Amygdala (tissue), 56 donors: Measurements from ENCODE around the gene NOTCH4.
"Not testable (repeated sequence)": the region's sequence is repeated elsewhere in the genome, so short reads cannot be mapped to it uniquely, and the experiment has no call there.

ENCODE experiments used
- DNase-seq, 56 donors: peaks; one replicate each; lab custom pipeline; 2025; lab: John Stamatoyannopoulos, UW

The NOTCH4 gene

GRCh38 chr6:32220021-32220420 is 3.8 kb downstream of the NOTCH4 start:
- no peak for DNase-seq

GRCh38 chr6:32218167-32218566 is 5.7 kb downstream of the NOTCH4 start:
- no peak for DNase-seq

- no peak for DNase-seq
These were observed 6.9 kb downstream of the NOTCH4 start for GRCh38 chr6:32216998-32217397.

- DNase-seq = no peak
These were observed 7.6 kb downstream of the NOTCH4 start for GRCh38 chr6:32216285-32216684.

DNA sequence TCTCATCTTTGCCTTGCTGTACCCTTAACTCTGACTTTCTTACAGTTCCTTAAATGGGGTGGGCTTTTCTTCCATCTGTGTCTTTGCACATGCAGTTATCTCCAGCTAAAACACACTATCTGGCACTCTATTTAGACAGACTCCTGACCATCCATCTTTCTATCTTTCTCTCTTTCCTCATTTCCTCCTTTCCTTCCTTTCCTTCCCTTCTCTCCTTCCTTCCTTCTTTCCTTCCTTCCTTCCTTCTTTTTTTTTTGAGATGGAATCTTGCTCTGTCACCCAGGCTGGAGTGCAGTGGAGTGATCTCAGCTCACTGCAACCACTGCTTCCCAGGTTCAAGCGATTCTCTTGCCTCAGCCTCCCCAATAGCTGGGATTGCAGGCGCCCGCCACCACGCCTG is 8.2 kb downstream of the NOTCH4 start:
- DNase-seq = no peak

DNA sequence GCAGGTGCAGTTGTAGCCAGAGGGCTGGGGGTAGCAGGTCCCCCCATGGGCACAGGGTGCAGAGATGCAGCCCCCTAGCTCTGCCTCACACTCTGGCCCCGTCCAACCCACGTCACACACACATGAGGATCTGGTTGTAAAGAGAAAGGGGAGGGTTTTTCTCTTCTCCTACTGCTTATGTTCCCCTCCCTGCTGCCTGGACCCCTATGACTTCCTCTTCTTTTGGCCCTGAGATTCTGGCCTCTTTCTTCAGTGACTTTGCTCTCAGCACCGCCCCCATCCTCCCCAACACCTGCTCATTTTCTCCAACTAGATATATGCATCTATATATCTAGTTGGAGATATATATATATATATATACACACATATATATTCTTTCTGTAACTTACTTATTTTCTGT is 9.7 kb downstream of the NOTCH4 start:
- no peak for DNase-seq

DNA sequence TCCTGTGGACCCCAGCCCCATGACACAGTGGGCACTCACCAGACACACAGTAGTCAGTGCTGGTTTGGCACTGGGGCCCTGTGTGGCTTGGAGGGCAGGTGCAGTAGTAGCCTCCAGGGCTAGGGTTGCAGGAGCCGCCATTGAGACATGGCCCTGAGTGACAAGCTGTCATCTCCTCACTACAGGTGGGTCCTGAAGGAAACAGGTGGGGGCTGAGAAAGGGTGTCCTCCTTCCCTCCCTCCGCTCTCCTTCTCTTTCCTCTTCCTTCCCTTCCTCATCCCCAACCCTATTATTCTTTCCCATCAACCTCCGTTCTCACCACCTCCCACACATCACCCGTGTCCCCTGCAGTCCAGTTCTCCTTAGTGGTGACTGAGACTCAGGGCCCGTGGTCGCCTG is 10.2 kb downstream of the NOTCH4 start:
- DNase-seq = no peak

GRCh38 chr6:32212076-32212760 is 11.6 kb downstream of the NOTCH4 start:
- DNase-seq = no peak

DNA sequence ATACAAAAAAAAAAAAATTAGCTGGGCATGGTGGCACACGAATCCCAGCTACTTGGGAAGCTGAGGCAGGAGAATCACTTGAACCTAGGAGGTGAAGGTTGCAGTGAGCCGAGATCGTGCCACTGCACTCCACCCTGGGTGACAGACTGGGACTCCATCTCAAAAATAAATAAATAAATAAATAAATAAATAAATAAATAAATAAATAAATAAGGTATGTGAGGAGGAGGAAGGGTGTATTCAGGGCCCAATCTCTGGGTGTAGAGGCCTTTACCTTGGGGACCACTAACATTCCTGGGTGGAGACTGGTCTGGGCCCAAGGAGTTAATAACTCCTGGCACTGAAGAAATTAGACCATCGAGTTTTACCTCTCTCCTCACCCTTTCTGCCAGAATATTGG is 12.4 kb downstream of the NOTCH4 start:
- DNase-seq = not testable (repeated sequence)

DNA sequence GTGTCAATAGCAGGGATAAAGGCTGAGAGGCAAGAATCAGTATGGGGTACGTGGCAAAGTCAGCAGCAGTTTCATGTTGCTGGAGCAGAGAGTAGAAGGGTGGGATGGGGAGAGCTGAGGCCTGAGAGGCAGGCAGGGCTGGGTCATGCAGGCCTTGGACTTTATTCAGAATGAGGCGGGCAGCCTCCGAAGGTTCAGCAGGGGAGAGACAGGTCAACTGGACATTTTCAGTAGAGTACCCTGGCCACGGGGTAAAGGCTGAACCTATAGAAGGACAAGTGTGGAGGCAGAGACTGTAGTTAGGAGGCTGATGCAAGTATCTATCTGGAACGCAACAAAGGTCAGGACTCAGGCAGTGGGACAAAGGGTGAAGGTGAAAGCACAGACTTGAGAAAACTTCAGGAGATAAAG is 13.7 kb downstream of the NOTCH4 start:
- no peak for DNase-seq

- DNase-seq = no peak
These were observed 14.9 kb downstream of the NOTCH4 start for GRCh38 chr6:32208996-32209395.

DNA sequence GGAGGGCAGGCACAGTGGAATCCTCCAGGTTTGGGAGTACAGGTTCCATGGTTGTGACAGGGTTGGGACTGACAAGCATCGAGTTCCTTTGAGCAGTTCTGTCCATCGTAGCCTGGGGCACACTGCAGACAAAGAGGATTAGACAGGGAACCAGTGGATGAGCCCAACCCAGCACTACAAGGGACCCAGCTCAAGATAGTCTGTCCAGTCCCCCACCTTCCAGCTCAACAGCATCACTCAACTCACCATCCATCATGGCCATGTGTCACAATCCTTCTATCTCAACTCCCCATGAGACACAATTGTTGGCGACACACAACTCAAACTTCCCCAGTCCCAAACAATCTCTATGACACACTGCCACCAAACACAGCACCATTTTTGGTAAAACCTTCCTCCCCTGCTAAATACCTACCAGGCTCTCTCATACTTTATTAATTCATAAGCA is 19.6 kb downstream of the NOTCH4 start:
- no peak for DNase-seq

GRCh38 chr6:32203426-32204267 is 20.2 kb downstream of the NOTCH4 start:
- no peak for DNase-seq

- no peak for DNase-seq
These were observed 21.7 kb downstream of the NOTCH4 start for GRCh38 chr6:32202186-32202585.

DNA sequence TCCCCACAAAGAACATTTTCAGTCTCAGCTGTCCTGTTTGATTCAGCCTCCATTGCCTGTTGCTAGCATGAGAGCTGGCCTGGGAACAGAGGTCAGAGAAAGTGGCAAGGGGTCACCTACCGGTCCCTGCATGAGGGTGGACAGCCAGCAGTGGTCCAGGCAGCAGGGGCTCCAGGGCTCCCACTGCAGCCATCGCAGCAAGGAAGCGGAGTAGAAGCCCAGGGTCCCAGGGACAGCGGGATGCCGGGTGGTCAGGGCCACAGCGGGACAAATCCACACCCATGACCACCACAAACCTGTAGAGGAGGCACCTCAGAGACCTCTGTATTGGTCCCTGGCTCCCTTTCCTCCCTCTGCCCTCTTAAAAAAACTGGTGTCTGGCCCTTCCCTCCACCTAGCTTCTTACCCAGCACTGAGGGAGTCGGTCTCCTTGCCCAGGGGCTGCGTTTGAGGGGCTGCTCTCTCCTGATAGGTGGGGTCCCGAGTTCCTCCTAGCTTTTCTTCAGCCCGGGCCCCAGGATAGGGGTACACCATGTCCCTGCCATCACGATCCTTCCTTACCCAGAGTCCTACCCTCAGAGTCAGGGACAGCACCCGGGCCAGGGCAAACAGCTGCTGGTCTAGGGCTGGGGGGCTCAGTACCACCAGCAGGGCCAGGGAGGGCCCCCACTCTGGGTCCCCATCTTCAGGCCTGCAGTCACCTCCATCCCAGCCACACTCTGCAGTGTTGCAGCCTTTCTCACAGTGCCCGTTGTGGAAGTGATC is 23.0 kb downstream of the NOTCH4 start:
- DNase-seq = no peak

DNA sequence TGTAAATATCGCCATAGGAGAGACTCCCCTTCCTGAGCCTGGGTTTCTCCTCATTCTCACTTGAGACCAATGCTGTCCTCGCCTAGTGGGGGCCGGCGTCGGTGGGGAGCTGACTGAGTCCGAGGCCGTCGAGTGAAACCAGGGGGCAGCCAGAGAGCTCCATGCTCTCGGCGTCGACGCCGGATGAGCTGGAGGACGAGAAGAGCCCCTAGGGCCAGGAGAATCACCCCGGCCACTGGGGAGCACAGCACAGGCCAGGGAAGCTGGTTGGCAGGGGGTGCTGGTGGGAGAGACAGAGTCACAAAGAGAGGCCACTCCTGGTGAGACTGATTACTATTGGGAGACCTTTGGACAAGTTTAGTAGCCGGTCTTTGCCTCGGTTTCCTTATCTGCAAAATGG is 25.0 kb downstream of the NOTCH4 start:
- no peak for DNase-seq

GRCh38 chr6:32198345-32198696 is 25.5 kb downstream of the NOTCH4 start:
- no peak for DNase-seq

DNA sequence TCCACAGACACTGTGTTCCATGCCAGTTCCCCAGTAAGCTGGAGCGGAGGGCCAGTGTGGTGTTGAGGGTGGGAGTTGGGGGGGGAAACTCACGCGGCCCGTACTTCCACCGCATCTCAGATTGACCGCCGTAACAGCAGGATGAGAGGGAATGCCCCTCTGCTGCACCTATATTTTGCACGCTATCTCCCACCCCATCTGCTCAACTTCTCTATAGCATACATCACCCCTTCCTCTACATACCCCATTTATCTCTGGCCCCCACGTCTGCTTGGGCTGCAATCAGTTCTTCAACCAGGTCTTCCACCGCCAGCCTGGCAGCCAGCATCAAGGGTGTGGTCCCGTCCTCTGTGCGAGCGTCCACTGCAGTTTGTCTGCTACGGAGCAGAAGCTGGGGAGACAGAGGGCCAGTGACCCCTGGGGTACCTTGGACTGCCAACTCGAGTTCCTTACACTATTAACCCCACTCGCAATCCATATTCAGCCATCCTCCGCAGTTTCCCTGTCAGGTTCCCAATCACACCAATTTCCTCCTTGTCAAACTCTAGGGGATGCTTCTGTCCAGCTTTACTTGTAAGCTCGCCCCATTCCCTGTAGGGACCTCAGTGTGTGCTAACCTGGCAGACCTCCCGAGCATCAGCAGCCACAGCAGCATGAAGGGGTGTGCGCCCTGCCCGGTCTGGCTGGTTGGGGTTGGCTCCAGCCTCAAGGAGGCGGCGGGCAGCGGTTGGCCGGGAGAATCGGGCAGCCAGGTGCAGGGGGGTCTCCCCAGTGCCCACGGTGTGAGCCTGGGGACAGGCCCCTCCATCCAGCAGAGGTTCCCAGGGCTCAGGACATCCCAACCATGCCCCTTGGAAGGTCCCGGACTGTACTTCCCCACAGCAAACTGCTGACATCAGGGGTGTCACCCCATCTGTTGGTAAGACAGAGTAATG is 26.9 kb downstream of the NOTCH4 start:
- DNase-seq = peak in 21 of 56 donors; percentile 23 to 78 (median 51)

- DNase-seq = peak; percentile 61 to 97 (median 90)
These were observed 27.8 kb downstream of the NOTCH4 start for GRCh38 chr6:32195902-32196681.

DNA sequence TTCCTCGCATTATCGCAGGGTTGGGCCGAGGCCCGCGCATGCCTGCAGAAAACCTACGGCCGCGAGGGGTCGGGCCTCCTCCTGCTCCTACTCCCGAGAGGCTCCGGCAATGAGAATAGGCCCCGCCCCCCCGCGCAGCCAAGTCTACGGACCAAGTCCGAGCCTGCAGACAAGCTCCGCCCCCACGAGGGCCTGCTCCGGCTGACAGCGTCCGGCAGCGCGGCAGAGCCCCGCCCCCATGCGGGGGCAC is 28.3 kb downstream of the NOTCH4 start:
- peak; percentile 91 to 100 (median 100) for DNase-seq
